Measurements from ENCODE around the gene BABAM2.
"Not testable (repeated sequence)": the region's sequence is repeated elsewhere in the genome, so short reads cannot be mapped to it uniquely, and the experiment has no call there.

BABAM2 gene

DNA sequence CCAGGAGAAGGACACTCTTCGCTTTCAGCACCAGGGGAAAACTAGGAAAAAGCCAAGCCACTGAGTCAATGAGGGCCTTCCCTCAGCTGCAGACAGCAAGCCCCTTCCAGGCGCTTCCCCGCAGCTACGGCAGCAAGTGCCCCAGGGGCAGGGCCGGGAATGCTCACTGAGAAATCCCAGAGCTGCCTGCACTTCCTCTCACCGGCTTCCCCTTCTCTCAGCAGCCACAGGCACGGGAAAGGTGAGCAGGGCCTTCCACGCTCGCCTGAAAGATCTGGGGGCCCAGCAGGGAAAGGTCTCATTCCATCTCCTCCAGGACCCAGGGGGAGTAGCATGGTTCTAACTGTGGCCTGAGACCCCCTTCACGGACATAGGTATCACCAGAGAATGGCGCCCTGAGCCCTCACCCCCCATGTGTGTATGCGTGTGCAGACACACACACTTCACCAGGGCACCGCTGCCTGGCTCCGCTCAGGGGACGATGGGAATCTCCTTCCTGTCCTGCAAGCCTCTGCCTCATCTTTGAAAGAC is 472.5 kb downstream of the BABAM2 start:
- no peak for DNase-seq (ENCODE audit: low spot score)

DNA sequence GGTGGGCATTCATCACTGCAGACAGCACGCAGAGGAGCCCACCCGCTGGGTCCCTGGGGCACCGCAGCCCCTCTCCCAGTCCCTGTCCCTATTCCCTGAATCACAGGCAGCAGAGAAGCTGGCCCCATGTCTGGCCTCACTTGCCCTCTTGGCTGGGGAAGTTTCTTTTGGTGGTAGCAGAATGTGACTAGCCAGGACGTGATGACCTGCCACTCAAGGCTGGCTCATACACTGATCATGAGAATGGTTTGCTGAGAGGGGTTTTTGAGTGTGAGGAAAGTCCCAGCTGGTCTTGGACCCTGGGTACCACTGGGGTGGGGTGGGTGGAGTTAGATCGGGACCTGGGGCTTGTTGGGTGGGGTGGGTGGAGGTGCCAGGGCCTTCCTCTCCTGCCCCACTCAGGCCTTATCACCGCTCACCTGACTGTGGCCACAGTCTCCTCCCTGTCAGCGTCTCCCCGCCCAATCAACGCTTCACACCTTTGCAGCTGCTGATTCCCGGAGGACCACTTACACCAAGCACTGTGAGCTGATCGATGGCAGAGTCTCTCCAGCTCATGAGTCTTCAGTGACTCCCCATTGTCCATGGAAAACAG is 473.3 kb downstream of the BABAM2 start:
- no peak for DNase-seq (ENCODE audit: low spot score)

DNA sequence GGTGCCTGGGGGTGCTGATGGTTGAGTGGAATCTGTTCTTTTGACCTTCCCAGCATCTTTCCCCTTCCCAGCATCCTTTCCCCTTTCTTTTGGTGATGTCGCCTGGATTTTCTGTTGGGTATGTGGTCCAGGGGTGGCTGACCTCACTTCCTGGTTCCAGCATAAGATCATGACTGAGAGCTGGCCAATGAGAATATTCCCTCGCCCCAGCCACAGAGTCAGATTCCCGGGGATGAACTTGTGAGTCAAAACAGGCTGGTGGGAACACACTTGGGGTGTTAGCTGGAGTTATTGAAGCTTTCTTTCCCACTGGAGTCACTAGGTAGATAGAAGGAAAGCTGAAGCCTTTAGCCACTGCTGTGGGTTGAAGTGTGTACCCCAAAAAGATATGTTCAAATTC is 474.1 kb downstream of the BABAM2 start:
- no peak for DNase-seq (ENCODE audit: low spot score)

GRCh38 chr2:28365158-28365557 is 474.6 kb downstream of the BABAM2 start:
- no peak for DNase-seq (ENCODE audit: low spot score)

DNA sequence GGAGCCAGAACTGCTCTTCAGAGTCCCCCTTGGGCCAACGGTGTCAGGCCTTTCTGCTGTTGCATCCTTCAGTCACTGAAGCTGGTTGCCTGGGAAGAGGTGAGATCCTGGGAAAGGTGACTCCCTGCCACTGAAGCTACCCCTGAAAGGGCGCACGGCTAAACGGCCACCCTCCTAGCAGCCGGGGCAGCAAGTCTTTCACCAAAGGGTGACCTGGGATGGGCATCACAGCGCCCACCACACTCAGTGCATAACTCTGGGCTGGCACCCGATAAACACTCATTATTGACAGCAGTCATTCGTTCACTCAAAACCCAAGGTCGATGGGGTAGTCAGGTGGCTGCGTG is 475.6 kb downstream of the BABAM2 start:
- no peak for DNase-seq (ENCODE audit: low spot score)

GRCh38 chr2:28366496-28367282 is 476.2 kb downstream of the BABAM2 start:
- no peak for DNase-seq (ENCODE audit: low spot score)

DNA sequence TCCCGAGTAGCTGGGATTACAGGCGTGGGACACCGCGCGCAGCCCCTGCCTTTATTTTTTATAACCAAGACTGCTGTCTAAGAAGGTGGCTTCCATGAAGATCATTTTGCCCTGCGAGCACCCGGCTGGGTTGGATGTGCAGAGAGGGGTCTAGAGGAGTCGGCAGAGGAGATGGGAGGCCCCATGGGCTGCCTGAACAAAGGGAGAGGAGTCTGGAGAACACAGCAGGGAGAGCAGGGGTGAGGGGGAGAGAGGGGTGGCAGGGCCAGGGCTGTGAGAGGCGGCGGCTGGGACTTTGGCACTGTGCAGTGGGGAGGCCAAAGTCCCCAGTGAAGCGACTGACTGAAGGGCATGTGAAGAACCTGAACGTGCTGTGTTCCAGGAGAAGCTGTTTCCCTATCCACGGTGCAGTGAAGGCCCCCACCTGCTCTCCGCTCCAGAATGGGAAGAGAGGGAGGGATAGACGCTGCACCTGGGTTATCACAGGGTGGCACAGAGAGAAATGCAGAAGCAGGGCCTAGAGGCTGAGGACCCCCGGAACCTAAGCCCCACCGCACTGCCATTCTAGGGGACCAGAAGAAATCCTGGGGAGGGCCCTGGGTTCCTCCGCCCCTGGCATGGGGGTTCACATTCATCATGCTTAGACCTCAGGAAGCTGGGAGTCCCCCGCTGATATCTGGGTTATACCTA is 477.3 kb downstream of the BABAM2 start:
- no peak for DNase-seq (ENCODE audit: low spot score)

DNA sequence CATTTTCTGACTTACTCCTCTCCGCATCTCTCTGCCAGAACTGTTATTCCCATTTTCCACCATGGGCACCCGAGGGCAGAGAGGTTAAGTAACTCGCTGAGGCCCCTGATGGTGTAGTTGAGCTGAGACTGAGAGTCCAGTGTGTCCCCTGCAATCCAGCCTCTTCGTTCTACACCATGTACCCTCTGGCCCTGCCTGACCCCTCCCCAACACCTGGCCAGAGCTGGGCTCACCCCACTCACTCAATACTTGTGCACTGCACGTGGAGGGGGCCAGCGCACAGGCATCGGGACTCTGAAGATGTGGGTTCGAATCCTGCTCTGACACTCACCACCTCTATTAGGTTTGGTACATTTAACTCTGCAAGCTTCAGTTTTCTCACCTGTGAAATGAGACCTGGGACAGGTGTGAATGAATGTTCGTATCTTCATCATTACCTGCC is 477.8 kb downstream of the BABAM2 start:
- DNase-seq (ENCODE audit: low spot score), result no peak

DNA sequence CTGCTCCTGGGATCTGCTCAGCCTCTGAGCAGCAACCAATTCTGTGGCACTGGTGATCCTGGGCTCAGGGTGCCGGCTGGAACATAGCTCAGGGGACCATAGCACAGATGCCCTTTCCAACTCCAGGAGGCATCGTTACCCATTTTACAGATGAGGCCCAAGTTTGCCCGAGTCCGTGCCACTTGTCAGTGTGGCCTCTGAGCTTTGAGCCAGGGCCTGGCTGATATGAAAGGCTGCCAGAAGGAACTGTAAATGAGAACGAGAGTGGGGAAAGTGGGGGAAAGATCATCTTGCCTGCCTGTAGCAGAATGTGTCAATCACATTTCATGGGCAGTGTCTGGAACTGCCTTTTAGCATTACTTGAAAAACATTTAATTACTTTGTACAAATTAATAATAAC is 478.8 kb downstream of the BABAM2 start:
- DNase-seq (ENCODE audit: low spot score), result no peak

- no peak for DNase-seq (ENCODE audit: low spot score)
Measured at GRCh38 chr2:28370354-28370753, 479.8 kb downstream of the BABAM2 start.

- DNase-seq (ENCODE audit: low spot score), result not testable (repeated sequence)
Measured at GRCh38 chr2:28371728-28372127, 481.2 kb downstream of the BABAM2 start.

DNA sequence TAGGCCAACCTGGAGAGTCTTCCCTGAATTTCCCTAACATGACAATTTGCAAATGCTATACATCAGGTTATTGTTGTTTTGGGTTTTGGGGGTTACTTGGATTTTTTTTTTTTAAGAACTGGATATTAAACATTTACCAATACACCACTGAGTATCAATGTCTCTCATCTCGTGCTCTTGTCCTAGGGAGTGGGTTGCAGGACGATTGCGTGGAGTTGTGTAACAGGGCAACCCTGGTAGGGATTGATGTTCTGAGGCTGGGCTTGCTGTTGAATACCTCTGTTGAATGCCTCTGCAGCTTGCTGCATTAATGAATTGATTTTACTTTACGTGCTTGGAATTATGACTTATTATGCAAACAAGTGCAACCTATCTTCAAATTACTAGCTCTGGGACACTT is 483.3 kb downstream of the BABAM2 start:
- no peak for DNase-seq (ENCODE audit: low spot score)

GRCh38 chr2:28374331-28374730 is 483.8 kb downstream of the BABAM2 start:
- no peak for DNase-seq (ENCODE audit: low spot score)

GRCh38 chr2:28375236-28375635 is 484.7 kb downstream of the BABAM2 start:
- no peak for DNase-seq (ENCODE audit: low spot score)

- no peak for DNase-seq (ENCODE audit: low spot score)
Measured at GRCh38 chr2:28375742-28376631, 485.5 kb downstream of the BABAM2 start.

DNA sequence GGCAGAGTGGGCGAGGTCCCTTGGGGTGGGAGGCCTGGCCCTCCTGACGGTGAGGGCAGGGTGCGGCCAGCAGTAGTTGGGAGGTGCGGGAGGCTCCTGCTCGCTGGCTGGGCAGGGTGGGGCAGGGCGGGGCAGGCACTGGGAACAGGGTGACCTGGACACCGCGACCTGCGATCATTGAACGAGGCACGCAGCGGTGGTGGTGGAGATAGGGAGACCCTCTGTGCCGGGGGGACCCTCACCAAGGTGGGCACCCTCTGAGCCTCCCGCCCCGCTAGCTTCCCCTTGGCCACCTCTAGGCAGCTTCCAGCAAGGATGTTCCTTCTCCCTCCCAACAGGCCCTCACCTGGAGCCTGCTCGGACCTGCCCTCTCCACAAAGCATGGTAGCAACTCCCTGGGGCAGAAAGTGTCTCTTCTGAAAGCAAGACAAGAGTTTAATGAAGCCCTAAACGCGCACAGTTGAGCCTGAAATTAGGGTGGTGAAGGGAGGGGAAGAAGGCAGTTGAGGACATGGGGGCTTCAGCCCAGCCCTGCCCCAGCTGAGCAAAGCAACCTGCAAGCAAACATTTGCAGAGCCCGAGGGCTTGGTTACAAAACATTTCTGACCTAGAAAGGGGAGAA is 486.8 kb downstream of the BABAM2 start:
- DNase-seq (ENCODE audit: low spot score), result no peak

GRCh38 chr2:28377984-28378678 is 487.6 kb downstream of the BABAM2 start:
- DNase-seq (ENCODE audit: low spot score), result no peak

- DNase-seq (ENCODE audit: low spot score), result no peak
Measured at GRCh38 chr2:28378679-28379584, 488.4 kb downstream of the BABAM2 start.

- DNase-seq (ENCODE audit: low spot score), result no peak
Measured at GRCh38 chr2:28380219-28380618, 489.7 kb downstream of the BABAM2 start.

All from HuH-7 (cell line).